ENCODE results near the gene OR10AG1. TPM values are rescaled to one million over a fixed set of nuclear protein-coding genes. Genes with fewer than 3 reads are reported as not detected.

Gene OR10AG1
- total RNA-seq: not detected

GRCh38 chr11:55969845-55970244 lies at the start of gene OR10AG1:
Gene OR10AG1, minus strand, starts transcription at chr11:55969945. Its CDS starts 38 bp downstream, at chr11:55969907.
- ChIA-PET CTCF (no interaction called here), POLR2A (no interaction called here)

- ChIA-PET CTCF (no interaction called here), POLR2A (no interaction called here)
Observed at GRCh38 chr11:56013805-56014204, 44.1 kb upstream of the OR10AG1 start.

- ChIA-PET CTCF (no interaction called here), POLR2A (no interaction called here)
Observed at GRCh38 chr11:56010716-56011115, 41.0 kb upstream of the OR10AG1 start.

GRCh38 chr11:55994525-55994924 lies 24.8 kb upstream of the OR10AG1 start, which contains the start of gene OR5F1:
Gene OR5F1, minus strand, starts transcription at chr11:55994625. Its CDS starts 0 bp downstream, at chr11:55994625.
- CTCF ChIA-PET: no interaction called here
- POLR2A ChIA-PET: no interaction called here

- CTCF ChIA-PET: no interaction called here
- POLR2A ChIA-PET: no interaction called here
Observed at GRCh38 chr11:55970935-55971334, 1.2 kb upstream of the OR10AG1 start.

- ChIA-PET POLR2A (no interaction called here), CTCF (no interaction called here)
Observed at GRCh38 chr11:55967914-55968313, 1.8 kb downstream of the OR10AG1 start.

- POLR2A ChIA-PET: no interaction called here
Observed at GRCh38 chr11:55966391-55966790, 3.4 kb downstream of the OR10AG1 start.

GRCh38 chr11:55956521-55956920 lies 13.2 kb downstream of the OR10AG1 start:
- POLR2A ChIA-PET: no interaction called here
- CTCF ChIA-PET: no interaction called here

More at GRCh38 chr11:55966391-55966790, 3.4 kb downstream of the OR10AG1 start:
- CTCF ChIA-PET: no interaction called here

GRCh38 chr11:55949330-55949729 lies 20.4 kb downstream of the OR10AG1 start:
- CTCF ChIA-PET: no interaction called here
- POLR2A ChIA-PET: no interaction called here

GRCh38 chr11:55942785-55943392 lies 26.9 kb downstream of the OR10AG1 start:
- CTCF ChIA-PET: no interaction called here
- POLR2A ChIA-PET: no interaction called here

GRCh38 chr11:55936300-55936699 lies 33.4 kb downstream of the OR10AG1 start, which contains the start of gene OR5I1:
Gene OR5I1, minus strand, starts transcription at chr11:55936400. Its CDS starts 0 bp downstream, at chr11:55936400.
- POLR2A ChIA-PET: no interaction called here
- CTCF ChIA-PET: no interaction called here

GRCh38 chr11:55920537-55920936 lies 49.2 kb downstream of the OR10AG1 start:
- ChIA-PET CTCF (no interaction called here), POLR2A (no interaction called here)

Other genes with a start within 250 kb of the OR10AG1 start
- not detected for gene OR5D13, start 196.5 kb downstream of the OR10AG1 start, total RNA-seq
- not detected for gene OR5D14, start 174.4 kb downstream of the OR10AG1 start, total RNA-seq
- gene OR5L1, start 158.6 kb downstream of the OR10AG1 start, total RNA-seq: not detected
- not detected for gene OR5D18, start 150.3 kb downstream of the OR10AG1 start, total RNA-seq
- gene OR5L2, start 142.7 kb downstream of the OR10AG1 start, total RNA-seq: not detected
- not detected for gene OR5D16, start 131.2 kb downstream of the OR10AG1 start, total RNA-seq
- not detected for gene TRIM51, start 86.6 kb downstream of the OR10AG1 start, total RNA-seq
- gene OR5W2, start 55.4 kb downstream of the OR10AG1 start, total RNA-seq: not detected
- not detected for gene OR5I1, start 33.5 kb downstream of the OR10AG1 start, total RNA-seq
- gene OR5F1, start 24.7 kb upstream of the OR10AG1 start, total RNA-seq: not detected
- gene OR5AS1, start 57.7 kb upstream of the OR10AG1 start, total RNA-seq: not detected
- not detected for gene OR8I2, start 123.4 kb upstream of the OR10AG1 start, total RNA-seq
- gene OR8H2, start 133.7 kb upstream of the OR10AG1 start, total RNA-seq: not detected
- gene OR8H3, start 152.4 kb upstream of the OR10AG1 start, total RNA-seq: not detected
- not detected for gene OR8J3, start 170.3 kb upstream of the OR10AG1 start, total RNA-seq
- not detected for gene OR8K5, start 190.4 kb upstream of the OR10AG1 start, total RNA-seq
- not detected for gene OR5J2, start 206.7 kb upstream of the OR10AG1 start, total RNA-seq